ENCODE measurements around the gene NAA60.
"Not testable (repeated sequence)": the region's sequence is repeated elsewhere in the genome, so short reads cannot be mapped to it uniquely, and the experiment has no call there.

The NAA60 gene

DNA sequence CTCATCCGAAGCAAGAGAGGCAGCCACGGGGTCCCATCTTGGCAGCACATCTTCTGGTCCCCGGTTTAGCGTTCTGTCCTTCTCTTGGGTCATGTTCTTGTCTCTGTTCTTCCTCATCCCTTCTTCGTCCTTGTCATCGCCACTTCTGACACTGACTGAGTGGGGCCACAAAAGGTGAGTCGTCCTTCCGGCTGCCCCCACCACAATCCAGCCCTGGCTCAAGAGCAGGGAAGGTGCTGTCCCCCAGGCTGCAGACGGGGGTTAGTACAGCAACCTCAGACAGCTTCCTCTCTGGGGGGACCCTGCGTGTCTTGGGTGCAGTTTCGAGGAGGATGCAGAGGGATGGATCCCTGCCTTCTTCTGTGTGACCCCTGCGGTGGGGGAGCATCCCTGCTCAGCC is 21.8 kb downstream of the NAA60 start:
- no peak for DNase-seq

DNA sequence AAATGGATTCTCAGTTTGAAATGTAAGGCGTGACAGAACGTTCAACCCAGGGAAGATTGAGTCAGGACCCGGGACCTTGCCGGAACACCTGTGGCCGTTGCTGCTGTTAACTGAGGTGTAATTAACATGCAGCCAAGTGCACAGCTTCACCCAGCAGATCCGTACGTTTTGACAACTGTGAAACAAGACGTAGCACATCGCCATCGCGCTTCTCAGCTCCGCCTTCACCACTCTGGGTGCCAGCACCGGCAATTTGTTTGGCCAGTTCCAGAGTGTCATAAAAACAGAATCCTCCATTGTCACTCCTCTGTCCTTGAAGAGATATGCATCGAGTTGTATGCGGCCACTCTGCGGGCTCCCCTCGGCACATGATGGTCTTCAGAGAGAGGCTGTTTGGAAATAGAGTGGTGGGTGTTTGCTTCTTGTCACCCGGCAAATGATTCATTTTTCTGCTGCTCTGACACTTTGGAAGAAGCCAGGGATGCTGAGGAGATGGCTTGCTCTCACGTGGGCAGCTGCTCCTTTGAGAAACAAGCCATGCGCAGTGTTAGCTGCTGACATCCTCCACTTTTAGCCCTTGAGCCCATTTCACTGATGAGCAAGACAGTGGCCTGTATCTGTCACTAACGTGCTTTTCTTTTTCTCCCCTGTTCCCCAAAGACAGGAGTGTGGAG is 22.6 kb downstream of the NAA60 start:
- no peak for DNase-seq

GRCh38 chr16:3467182-3467581 is 23.7 kb downstream of the NAA60 start:
- no peak for DNase-seq

GRCh38 chr16:3467921-3468320 is 24.4 kb downstream of the NAA60 start:
- no peak for DNase-seq

GRCh38 chr16:3468501-3468900 is 25.0 kb downstream of the NAA60 start:
- no peak for DNase-seq

DNA sequence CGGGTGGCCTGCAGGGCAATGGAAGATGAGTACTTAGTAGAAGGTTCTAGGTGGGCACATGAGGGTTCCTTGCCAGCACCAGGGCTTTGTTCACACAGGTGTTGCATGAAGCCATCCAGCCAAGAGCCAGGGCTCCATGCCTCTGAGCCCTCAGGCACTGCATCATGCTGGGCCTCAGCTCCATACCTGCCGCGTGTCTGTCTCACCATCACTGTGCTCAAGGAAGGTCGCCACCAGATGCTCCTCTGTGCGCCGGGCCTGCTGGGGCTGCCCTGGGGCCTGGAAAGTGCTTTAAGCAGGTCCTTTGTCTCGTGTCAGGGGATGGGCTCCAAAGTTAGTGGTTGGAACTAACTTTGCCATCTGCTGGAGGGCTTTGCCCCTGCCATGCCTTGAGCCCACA is 26.3 kb downstream of the NAA60 start:
- DNase-seq, result no peak

DNA sequence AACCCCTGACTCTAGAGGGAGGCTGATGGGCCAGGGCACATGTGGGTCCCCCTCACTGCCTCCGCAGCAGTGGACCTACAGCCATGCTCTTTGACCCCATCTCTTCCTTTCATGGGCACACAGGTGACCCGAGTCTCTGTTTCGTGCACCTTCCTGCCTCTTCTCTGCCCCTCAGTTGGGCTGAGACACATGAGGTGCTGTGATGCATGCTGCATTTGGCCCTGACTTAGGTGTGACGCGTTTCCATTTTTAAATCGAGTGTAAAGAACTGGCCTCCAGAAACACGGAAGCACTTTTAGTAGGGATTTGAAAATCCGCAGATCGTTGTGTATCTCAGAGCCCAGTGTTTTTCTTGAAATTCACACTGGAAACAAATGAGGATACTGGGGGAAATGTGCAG is 27.2 kb downstream of the NAA60 start:
- DNase-seq, result no peak

DNA sequence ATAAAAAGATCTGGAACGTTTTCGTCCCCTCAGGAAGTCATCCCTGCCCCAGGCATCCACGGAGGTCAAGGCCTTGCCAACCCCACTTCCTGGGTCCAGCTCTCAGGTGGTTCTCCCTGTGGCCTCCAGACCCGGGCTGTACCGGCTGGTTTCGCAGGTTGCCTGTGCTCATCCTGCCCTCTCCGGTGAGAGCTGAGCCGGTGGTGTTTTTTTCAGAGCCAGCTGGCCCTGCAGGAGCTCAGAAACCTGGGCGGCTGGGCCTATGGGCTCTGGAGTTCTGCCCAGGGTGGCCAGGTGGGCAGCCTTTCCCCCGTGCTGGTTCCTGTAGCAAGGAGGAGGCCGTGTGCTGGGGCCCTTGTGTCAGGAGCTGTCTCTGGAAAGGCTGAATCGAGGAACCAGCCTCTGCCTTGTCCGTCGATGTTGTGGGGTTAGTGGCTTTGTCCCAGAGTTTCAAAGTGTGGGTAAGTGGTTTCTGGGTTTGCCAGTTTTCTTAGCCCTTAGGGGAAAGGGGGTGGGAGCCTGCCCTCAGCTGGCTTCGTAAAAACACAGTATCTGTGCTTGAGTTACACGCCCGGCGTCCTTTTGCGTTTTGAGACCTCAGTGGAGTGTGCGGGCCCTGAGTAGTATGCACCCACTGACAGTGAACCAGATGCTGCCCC is 28.2 kb downstream of the NAA60 start:
- no peak for DNase-seq

DNA sequence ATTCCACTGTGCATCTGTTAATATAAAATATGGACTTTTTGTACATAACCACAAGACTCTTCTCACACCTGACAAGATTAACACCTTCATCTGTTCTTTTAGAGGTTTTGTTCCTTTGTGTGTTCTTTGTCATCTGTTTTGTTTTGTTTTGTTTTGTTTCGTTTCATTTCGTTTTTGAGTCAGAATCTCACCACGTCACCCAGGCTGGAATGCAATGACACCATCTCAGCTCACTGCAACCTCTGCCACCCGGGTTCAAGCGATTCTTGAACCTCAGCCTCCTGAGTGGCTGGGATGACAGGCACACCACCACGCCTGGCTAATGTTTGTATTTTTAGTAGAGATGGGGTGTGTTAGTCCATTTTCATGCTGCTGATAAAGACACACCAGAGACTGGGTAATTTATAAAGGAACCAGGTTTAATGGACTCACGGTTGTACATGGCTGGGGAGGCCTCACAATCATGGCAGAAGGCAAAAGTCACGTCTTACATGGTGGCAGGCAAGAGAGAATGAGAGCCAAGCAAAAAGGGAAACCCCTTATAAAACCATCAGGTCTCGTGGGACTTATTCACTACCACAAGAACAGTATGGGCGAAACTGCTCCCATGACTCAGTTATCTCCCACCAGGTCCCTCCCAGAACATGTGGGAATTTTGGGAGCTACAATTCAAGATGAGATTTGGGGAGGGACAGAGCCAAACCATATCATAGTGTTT is 29.6 kb downstream of the NAA60 start:
- peak; percentile 51 for DNase-seq

- DNase-seq, result not testable (repeated sequence)
Measured at GRCh38 chr16:3473596-3473943, 30.1 kb downstream of the NAA60 start.

- no peak for DNase-seq
Measured at GRCh38 chr16:3474136-3474779, 30.8 kb downstream of the NAA60 start.

DNA sequence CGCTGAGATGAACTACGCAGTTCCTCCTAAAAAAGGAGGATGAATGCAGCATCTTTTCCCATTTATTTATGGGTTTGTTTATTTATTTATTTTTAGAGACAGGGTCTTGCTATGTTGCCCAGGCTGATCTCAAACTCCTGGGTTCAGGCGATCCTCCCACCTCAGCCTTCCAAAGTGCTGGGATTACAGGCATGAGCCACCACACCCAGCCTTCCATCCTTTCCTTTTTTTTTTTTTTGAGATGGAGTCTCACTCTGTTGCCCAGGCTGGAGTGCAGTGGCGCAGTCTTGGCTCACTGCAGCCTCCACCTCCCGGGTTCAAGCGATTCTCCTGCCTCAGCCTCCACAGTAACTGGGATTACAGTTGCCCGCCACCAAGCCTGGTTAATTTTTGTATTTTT is 31.4 kb downstream of the NAA60 start:
- not testable (repeated sequence) for DNase-seq

GRCh38 chr16:3475604-3476375 is 32.3 kb downstream of the NAA60 start:
- no peak for DNase-seq

DNA sequence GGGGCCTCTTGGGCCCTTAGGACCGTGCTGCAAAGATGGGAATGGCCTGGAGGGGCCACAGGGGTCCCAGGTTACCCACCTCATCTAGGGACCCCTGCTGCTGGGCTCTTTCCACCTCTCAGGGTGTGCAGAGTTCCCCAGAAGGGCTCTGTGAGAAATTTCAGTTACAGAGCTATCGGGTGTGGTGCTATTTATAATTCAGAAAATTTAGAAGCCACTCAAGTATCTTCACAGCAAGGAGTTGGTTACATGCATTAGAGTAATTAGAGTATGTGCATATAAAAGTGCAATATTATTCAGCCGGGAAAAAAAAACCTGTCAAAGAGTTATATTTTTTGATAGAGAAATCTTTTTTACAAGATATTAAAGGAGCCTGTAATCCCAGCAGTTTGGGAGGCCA is 32.9 kb downstream of the NAA60 start:
- no peak for DNase-seq

- DNase-seq, result no peak
Measured at GRCh38 chr16:3478242-3478925, 34.9 kb downstream of the NAA60 start.

GRCh38 chr16:3479654-3480216 is 36.3 kb downstream of the NAA60 start:
- DNase-seq, result no peak

GRCh38 chr16:3480901-3481695 is 37.6 kb downstream of the NAA60 start:
- DNase-seq, result no peak

GRCh38 chr16:3481696-3482658 is 38.5 kb downstream of the NAA60 start:
- DNase-seq, result no peak

DNA sequence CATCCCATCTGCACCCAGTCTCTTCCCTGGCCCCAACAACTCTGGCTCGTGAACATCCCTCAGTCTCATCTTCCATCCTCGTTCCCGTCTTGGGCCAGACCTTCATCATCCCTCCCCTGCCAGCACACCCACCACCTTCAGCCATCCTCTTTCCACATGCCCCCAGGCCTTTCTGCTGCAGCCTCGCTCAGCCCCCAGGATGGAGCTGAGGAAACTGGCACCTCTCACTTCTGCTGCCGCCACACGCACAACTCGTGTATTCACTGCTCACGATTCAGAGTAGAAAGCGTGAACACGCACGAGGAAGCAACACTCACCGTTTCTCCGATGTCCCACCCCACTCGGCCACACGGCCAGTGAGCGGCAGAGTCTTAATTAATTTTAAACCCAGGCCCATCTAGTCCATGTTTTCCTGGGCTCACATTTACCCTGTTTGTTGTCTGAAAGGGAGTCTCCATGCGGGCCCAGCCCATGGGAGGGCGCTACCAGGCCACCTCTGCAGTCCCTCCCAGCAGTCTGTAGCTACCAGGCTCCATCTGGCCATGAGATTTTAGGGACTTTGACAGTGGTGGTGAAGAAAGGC is 39.3 kb downstream of the NAA60 start:
- no peak for DNase-seq

Measured in activated CD4-positive, alpha-beta T cell treated with anti-CD3 and anti-CD28 coated beads, Interleukin-10, Interleukin-2, amounts not matched to agents 100 ng/mL and 50 ng/mL, durations not matched to agents 16 hours and 8 hours (primary cell).